GM21717 (cell line): ENCODE results near the gene GDF2.
A peak's percentile ranks its signal among the peaks of the same experiment; 100 is the strongest.

Experiments used
- ATAC-seq: cut with Tn5 transposase; IDR thresholded peaks from one replicate; pipeline ENCODE4 v1.9.1; 2021; ENCODE audit warnings: mild to moderate bottlenecking, moderate library complexity; ENCODE audit not compliant: unreplicated experiment

GDF2 gene

DNA sequence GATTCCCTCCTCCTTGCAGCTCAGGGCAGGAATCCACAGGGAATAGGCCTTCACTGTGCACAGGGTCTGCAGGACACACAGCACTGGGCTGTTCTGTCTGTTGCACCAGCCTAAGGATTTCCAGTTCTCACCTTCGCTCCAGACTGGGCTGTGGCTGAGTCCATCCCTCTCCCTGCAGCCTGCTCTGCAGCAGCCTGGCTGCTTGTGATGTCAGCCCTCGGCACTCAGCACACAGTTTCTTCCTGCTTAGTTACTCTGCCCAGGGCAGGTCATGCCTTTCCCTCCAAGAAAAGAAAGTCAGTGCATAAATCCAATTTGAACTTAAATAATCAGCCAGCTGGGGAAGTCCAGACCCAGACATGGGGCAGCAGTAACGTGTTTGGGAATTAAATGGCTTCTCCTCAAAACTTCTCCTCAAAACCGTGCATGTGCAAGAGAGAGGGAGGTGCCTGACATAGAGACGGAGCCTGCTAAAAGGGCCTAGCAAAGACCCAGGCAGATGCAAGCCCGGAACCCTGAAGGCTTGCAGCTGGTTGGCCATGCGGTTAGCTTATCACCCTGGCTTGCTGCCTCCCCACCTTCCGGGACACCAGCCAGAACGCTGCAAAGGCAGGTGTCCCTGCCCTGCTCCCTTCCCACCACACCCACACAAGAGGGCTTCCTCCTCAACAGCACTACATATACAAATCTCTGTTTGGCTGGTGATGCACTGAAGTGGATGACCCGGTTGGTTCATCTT, 10.9 kb upstream of the GDF2 start:
- no peak for ATAC-seq

DNA sequence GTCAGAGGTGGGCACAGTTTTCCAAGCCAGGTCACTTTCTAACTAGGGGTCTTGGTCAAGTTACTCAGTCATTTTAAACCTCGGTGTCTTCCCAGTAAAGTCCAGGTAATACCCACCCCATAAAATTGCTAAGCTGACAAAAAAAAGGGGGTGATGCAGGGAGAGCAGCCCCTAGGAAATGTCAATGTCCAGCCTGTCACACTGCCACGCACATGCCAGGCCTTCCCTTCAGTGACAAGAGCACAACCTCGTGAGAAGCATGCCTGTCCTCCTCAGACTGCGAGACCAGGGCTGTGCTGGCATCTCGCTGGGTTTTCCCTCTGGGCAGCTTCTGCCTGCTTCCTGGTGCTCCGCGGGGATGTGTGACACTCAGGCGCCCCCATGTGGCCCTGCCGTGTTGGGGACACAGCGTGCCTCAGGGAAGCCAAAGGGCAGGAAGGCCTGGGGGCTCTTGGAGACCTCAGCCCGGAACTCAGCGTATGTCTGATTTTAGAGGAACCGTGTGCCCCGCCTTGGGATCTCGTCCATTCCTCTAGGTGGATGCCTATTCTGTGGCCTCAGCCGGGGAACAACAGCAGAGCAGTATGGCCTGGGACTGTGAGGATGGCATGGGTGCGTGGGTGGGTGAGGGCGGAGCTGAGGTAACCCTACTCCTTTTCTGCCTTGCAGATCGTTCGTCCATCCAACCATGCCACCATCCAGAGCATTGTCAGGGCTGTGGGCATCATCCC, 10.2 kb upstream of the GDF2 start:
- ATAC-seq: peak; percentile 64

GRCh38 chr10:47312663-47312995, 9.6 kb upstream of the GDF2 start:
- no peak for ATAC-seq

DNA sequence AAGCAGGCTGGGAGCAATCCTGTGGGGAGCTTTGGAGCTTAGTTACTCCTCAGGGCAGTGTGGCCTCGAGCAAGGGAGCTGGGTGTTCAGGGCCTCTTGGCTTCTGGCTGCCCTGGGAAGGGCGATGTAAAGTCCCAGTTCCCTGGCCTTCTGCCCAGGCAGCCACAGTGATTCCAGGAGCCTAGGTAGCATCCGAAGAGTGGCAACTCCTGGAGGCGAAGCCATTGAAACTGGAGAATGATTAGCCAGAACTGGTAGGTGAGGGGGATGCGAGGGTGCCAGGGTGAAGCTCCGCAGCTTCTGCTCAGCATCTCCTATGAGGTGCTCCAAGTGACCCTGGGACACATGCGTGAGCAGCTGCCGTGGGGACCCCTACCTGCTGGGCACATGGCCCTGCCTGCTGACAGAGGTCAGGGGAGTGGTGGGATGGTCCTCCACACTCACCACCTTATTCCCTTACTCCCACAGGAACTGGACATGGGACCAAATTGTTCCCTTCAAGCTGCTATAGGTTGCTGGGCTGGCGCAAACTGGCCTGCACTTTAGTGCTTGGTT, 7.8 kb upstream of the GDF2 start:
- ATAC-seq: no peak

DNA sequence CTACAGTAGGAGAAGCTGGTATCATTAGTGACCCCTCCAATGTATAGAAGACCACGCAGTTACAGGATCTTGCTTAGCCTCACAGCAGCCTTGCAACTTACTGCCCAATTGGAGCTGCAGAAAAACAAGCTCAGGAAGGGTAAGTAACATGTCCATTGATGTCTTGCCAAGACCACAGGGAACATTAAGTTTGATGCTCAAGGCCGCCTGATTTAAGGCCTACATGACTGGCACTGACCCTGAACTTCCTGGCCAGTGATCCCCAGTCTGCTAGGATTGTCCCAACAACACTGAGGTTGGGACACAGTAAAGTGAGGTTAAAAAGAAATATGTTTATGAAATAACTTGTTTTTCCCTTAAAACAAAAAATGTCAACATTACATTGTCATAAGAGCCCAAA, 6.8 kb upstream of the GDF2 start:
- ATAC-seq: no peak

- no peak for ATAC-seq
Measured at GRCh38 chr10:47316131-47316530, 6.1 kb upstream of the GDF2 start.

GRCh38 chr10:47317251-47317650, 5.0 kb upstream of the GDF2 start:
- no peak for ATAC-seq

DNA sequence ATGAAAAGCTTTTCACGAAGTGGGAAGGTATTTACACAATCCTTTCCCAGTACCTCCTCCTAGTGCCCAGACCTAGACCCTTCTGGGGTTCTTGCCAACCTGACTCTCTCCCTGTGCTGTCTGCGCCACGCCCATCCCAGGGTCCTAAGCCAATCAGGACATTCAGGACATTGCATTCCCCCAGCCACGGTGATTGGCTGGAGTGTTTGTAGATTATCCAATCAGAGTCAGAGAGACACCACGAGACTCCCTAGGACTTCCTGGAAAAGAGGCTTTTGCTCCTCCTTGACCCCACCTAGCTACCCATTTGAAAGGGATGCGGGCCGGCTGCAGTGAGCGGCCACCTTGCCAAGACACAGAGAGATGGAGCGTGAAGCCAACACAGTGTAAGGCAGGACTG, 3.5 kb upstream of the GDF2 start:
- no peak for ATAC-seq

DNA sequence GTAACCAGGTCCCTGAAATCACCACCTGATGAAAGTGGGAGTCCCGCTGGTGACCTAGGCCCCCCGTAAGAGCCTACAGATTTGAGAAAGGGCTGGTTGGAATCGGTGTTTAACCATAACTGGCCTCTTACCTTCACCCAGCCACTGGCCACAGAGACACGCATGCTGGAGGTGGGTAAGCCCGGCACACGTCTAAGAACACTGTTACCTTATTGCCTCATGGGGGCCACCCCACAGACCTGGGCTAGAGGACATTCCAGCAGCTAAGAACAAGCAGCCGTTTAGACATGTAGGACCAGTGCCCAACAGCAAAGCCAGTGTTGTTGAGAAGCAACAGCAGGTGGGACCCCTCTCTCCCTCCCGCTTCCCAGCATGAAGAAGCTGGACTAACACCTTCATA, 2.5 kb upstream of the GDF2 start:
- no peak for ATAC-seq

- ATAC-seq: no peak
Measured at GRCh38 chr10:47320812-47321211, 1.4 kb upstream of the GDF2 start.

GRCh38 chr10:47321521-47322195, 596 bp upstream of the GDF2 start:
- no peak for ATAC-seq

DNA sequence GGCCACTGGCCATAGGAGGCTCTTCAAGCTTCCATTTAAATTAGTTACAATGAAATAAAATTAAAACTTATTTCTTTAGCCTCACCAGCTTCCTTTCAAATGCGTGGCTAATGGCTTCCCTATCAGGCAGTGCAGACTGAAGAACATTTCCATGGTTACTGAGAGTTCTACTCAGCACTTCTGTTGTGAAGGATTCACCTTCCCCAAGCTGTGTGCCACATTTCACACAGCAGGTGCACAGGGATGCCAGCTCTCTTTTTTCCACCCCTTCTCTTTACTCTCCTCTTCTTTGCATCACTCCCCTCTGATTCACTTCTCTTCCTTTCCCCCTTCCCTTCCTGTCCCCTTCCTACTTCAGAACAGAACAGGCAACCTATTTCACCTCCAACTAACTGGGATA, 833 bp downstream of the GDF2 start:
- no peak for ATAC-seq

DNA sequence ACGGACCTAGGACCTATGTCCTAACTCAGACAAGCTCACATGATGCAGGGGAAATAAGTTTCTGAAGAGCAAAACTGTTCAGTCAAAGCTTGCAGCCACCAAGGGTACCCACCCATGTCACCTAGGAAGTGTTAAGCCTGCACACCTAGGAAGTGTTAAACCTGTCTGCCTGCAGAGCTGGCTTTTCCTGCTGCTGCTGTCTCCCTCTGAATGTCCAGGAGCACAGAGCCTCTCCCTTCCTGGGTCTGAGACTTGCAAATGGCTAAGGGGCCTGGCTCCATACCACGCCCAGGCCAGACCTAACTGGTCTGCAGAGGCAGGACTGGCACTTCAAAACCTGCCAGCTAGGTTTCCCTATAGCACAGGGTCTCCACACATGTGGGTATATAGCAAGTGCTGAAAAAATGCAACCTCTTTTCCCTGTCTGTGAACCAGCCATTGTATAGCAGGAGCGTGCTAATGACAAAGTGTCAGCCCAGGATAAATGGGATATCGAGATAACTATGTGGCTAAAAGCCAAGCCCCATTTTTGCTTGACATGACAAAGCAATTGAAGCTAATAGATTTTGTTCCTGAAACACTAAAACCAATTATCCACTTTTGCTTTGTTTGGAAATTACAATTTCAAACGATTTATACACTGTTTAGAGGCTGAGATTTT, 1.5 kb downstream of the GDF2 start:
- ATAC-seq: no peak

DNA sequence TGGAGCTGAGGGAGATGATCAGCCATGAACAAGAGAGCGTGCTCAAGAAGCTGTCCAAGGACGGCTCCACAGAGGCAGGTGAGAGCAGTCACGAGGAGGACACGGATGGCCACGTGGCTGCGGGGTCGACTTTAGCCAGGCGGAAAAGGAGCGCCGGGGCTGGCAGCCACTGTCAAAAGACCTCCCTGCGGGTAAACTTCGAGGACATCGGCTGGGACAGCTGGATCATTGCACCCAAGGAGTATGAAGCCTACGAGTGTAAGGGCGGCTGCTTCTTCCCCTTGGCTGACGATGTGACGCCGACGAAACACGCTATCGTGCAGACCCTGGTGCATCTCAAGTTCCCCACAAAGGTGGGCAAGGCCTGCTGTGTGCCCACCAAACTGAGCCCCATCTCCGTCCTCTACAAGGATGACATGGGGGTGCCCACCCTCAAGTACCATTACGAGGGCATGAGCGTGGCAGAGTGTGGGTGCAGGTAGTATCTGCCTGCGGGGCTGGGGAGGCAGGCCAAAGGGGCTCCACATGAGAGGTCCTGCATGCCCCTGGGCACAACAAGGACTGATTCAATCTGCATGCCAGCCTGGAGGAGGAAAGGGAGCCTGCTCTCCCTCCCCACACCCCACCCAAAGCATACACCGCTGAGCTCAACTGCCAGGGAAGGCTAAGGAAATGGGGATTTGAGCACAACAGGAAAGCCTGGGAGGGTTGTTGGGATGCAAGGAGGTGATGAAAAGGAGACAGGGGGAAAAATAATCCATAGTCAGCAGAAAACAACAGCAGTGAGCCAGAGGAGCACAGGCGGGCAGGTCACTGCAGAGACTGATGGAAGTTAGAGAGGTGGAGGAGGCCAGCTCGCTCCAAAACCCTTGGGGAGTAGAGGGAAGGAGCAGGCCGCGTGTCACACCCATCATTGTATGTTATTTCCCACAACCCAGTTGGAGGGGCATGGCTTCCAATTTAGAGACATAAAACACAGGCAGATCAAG, 3.3 kb downstream of the GDF2 start:
- no peak for ATAC-seq

- ATAC-seq: no peak
Measured at GRCh38 chr10:47326306-47326926, 4.2 kb downstream of the GDF2 start.

DNA sequence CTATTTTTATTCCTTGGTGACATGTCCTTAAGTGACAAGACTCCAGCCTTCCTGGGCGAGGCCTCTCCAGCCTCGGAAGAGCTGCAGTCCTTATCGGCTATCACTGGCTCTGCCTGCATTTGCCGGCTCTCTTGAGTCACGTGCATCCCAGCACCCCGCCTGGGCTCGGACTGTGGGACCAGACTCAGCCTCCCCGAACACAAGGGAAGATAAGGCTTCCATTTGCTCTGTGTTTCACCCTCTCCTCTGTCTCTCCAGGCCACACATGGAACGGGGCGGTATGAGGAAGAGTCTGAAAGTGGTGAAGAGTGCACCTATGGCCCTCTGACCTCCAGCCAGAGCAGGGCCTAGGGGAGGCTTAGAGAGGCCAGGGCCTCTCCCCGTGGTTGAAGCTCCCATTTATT, 4.7 kb downstream of the GDF2 start:
- no peak for ATAC-seq

DNA sequence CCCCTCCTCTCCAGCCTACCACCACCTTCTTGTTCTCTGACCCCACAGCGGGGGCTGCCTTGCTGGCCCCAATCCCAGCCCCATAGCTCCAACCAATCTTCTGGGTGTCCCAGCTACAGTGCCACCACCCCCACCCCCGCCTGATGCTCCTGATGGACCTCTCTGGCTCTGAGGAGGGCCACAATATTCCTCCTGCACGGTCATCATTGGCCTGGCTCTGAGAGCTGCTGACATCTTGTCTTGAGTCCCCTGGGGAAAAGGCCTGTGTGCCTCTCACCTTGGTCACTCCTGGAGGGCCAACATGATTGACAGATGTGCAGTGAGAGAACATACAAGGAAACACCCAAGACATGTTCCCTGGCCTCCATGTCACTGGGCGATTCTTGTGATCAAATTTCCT, 7.6 kb downstream of the GDF2 start:
- ATAC-seq: no peak

DNA sequence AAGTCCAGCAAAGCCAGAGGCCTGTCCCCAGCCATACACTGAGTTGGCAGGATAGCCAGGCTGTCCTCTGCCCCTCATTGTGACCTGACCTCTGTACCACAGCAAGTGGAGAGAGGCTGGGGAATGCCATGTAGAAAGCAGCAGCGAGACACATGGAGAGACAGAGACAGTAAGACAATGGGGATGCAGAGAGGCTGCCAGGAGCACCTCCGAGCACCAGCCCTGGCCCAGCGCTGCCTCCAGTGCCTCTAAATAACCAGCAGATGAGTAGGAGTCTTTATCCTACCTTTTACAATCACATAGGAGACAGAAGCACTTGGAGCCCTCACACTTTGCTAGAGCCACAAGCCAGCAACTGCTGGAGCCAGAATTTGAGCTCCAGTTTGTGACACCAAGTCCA, 8.1 kb downstream of the GDF2 start:
- no peak for ATAC-seq

- no peak for ATAC-seq
Measured at GRCh38 chr10:47330804-47331203, 8.6 kb downstream of the GDF2 start.

DNA sequence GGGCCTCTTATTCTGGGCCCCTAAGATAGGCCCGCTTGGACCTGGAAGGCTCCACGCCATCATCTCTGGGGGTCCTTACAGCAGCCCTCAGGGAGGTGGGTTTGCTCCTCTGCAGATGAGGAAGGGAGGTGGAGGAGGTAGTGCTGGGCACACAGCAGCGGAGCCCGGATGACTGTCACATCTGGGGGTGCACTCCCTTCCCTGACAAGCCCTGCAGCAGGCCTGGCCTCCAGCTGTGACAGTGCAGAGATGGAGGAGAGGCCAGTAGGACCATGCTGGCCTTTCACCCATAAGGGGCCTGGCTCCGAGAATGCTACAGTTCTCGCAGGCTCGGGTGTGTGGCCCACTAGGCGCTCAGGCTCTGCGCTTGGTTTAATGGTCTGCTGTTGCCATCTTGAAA, 9.2 kb downstream of the GDF2 start:
- ATAC-seq: no peak
